PC-9 (cell line): Measurements from ENCODE around the gene BORCS8. TPM values are rescaled to one million over a fixed set of nuclear protein-coding genes. Genes with fewer than 3 reads are reported as not detected.

Experiments used
- BruUV-seq: library from RNA; stranded (reverse); fragments of 400-500 nt; replicated peaks from 2 replicates; lab custom pipeline; 2021; lab: Mats Ljungman, UMichigan
- CTCF ChIA-PET: fragments of 300-600 bp; sonication (Branson Sonifier 250); formaldehyde crosslinking; loops from one replicate; lab custom pipeline; 2022; ENCODE audit warnings: antibody characterized with exemption; lab: Charles Lee
- POLR2A ChIA-PET: fragments of 300-600 bp; sonication (Branson Sonifier 250); formaldehyde crosslinking; loops from one replicate; lab custom pipeline; 2022; ENCODE audit warnings: antibody characterized with exemption; ENCODE audit not compliant: unreplicated experiment; lab: Charles Lee
- DNase-seq, 2 experiments: peaks; one replicate each; pipeline versions ENCODE4 v3.0.0 to v3.0.0-alpha.2; 2015 to 2022; ENCODE audit warnings: mixed read lengths in 1 of 2
- H2AFZ ChIP-seq: fragments of 200-600 bp; sonication (generic); 2 replicates; pipeline ENCODE4 v1.8.1; 2017; ENCODE audit warnings: antibody characterized with exemption
- H3F3A ChIP-seq: fragments of 200-600 bp; sonication (generic); 2 replicates; pipeline ENCODE4 v1.8.1; 2017; ENCODE audit warnings: antibody characterized with exemption, mild to moderate bottlenecking, low read depth; ENCODE audit not compliant: insufficient read depth
- H3K27ac ChIP-seq: fragments of 200-600 bp; sonication (generic); 2 replicates; pipeline ENCODE4 v1.6.1; 2016; ENCODE audit warnings: mixed run types
- H3K27me3 ChIP-seq: fragments of 200-600 bp; sonication (generic); 2 replicates; pipeline ENCODE4 v1.6.1; 2016; ENCODE audit warnings: low read depth, mixed run types; ENCODE audit not compliant: insufficient read depth
- H3K36me3 ChIP-seq: fragments of 200-600 bp; sonication (generic); 2 replicates; pipeline ENCODE4 v1.6.1; 2016; ENCODE audit warnings: low read depth, mixed run types
- H3K4me1 ChIP-seq: fragments of 200-600 bp; sonication (generic); replicated peaks from 2 replicates; pipeline ENCODE4 v1.6.1; 2016; ENCODE audit warnings: mixed run types; ENCODE audit not compliant: insufficient read depth
- H3K4me2 ChIP-seq: fragments of 200-600 bp; sonication (generic); 2 replicates; pipeline ENCODE4 v1.6.1; 2017; ENCODE audit warnings: mixed run types
- H3K4me3 ChIP-seq: fragments of 200-600 bp; sonication (generic); 2 replicates; pipeline ENCODE4 v1.6.1; 2016; ENCODE audit warnings: mixed run types
- H3K79me2 ChIP-seq: fragments of 200-600 bp; sonication (generic); 2 replicates; pipeline ENCODE4 v1.6.1; 2017; ENCODE audit warnings: low read depth, mixed run types
- H3K9me2 ChIP-seq: fragments of 200-600 bp; sonication (generic); 2 replicates; pipeline ENCODE4 v1.8.1; 2017; ENCODE audit warnings: mild to moderate bottlenecking; ENCODE audit not compliant: insufficient read depth
- H3K9me3 ChIP-seq: fragments of 200-600 bp; sonication (generic); 2 replicates; pipeline ENCODE4 v1.8.1; 2016; ENCODE audit warnings: low read depth; ENCODE audit not compliant: insufficient read depth
- H4K20me1 ChIP-seq: fragments of 200-600 bp; sonication (generic); 2 replicates; pipeline ENCODE4 v1.8.1; 2017; ENCODE audit not compliant: insufficient read depth
- CTCF ChIP-seq: fragments of 200-600 bp; sonication (generic); conservative IDR thresholded peaks from 2 replicates; pipeline ENCODE4 v1.6.1; 2017; ENCODE audit warnings: mixed run types, antibody characterized with exemption, mild to moderate bottlenecking, moderate library complexity
- EZH2 ChIP-seq: fragments of 200-600 bp; sonication (generic); IDR thresholded peaks from 2 replicates; pipeline ENCODE4 v1.8.0; 2017; ENCODE audit warnings: antibody characterized with exemption, low read depth
- intact Hi-C: fragments of 100-400 bp; cut with micrococcal nuclease; formaldehyde crosslinking; loops from one replicate; pipeline ENCODE4 v1.10.0; 2022; ENCODE audit not compliant: unreplicated experiment
- total RNA-seq: library from RNA; stranded (reverse); gene quantifications from 2 replicates; pipeline ENCODE4 v1.2.3, GENCODE V29; 2021

The BORCS8 gene
- total RNA-seq, 1 experiment from 2014 or later = 23.1 TPM

GRCh38 chr19:19147344-19147743 is 44.6 kb downstream of the BORCS8 start:
- no peaks in the 10 kb centered on the region for H3K4me1 ChIP-seq
- H3K36me3 ChIP-seq = no peaks in the 10 kb centered on the region
- no peak overlapping the region for H2AFZ ChIP-seq
- peaks cover 6% of the 10 kb centered on the region; the same call in 1 of the 2 replicates for H3F3A ChIP-seq
- H3K4me2 ChIP-seq = no peak overlapping the region
- TF ChIP-seq CTCF (no peak), EZH2 (no peak)
- H3K27me3 ChIP-seq = no peaks in the 10 kb centered on the region
- H3K79me2 ChIP-seq = no peaks in the 10 kb centered on the region
- no peak overlapping the region for H3K4me3 ChIP-seq
- DNase-seq = no peak
- POLR2A ChIA-PET = no interaction called here
- H3K9me2 ChIP-seq = no peaks in the 10 kb centered on the region
- no TSS peak for BruUV-seq
- intact Hi-C loops = no loop called here
- no peaks in the 10 kb centered on the region for H3K9me3 ChIP-seq
- H3K27ac ChIP-seq = no peak overlapping the region
- CTCF ChIA-PET = interaction anchor here (0.6 kb wide), 2 partner anchors 30 to 252 kb away, joined by 3 to 7 read pairs; partner anchors contain the start of gene CERS1
- H4K20me1 ChIP-seq = no peaks in the 10 kb centered on the region

- ChIA-PET CTCF (interaction anchor here (0.6 to 1.3 kb wide), 2 partner anchors 30 to 344 kb away, joined by 3 to 23 read pairs; no protein-coding TSS in a partner anchor), POLR2A (no interaction called here)
- H3K27ac ChIP-seq = no peak overlapping the region
- no peaks in the 10 kb centered on the region for H3K27me3 ChIP-seq
- no peak overlapping the region for H3K4me2 ChIP-seq
- H3K36me3 ChIP-seq = no peaks in the 10 kb centered on the region
- peaks cover 6% of the 10 kb centered on the region; the same call in 1 of the 2 replicates for H3F3A ChIP-seq
- H3K4me3 ChIP-seq = no peak overlapping the region
- no peaks in the 10 kb centered on the region for H3K4me1 ChIP-seq
- H3K9me3 ChIP-seq = no peaks in the 10 kb centered on the region
- BruUV-seq = no TSS peak
- H3K9me2 ChIP-seq = no peaks in the 10 kb centered on the region
- H3K79me2 ChIP-seq = no peaks in the 10 kb centered on the region
- H4K20me1 ChIP-seq = no peaks in the 10 kb centered on the region
- intact Hi-C loops = loop anchor here (1.0 kb wide), 1 partner anchor 342 kb away; no protein-coding TSS in a partner anchor
- no peak for TF ChIP-seq CTCF
- no peak for TF ChIP-seq EZH2
- no peak for DNase-seq
- H2AFZ ChIP-seq = no peak overlapping the region
These were observed 45.1 kb downstream of the BORCS8 start for GRCh38 chr19:19146865-19147264.

GRCh38 chr19:19145684-19146608 is 46.0 kb downstream of the BORCS8 start:
- no peaks in the 10 kb centered on the region for H4K20me1 ChIP-seq
- peaks cover 6% of the 10 kb centered on the region; the same call in 1 of the 2 replicates for H3F3A ChIP-seq
- no peaks in the 10 kb centered on the region for H3K36me3 ChIP-seq
- intact Hi-C loops = loop anchor here (1.0 kb wide), 1 partner anchor 343 kb away; no protein-coding TSS in a partner anchor
- BruUV-seq = no TSS peak
- no peaks in the 10 kb centered on the region for H3K9me3 ChIP-seq
- no peak overlapping the region for H3K4me2 ChIP-seq
- no peaks in the 10 kb centered on the region for H3K79me2 ChIP-seq
- TF ChIP-seq CTCF (peak; percentile 99), EZH2 (no peak)
- no peak overlapping the region for H2AFZ ChIP-seq
- H3K27me3 ChIP-seq = no peaks in the 10 kb centered on the region
- H3K4me1 ChIP-seq = no peaks in the 10 kb centered on the region
- H3K4me3 ChIP-seq = no peak overlapping the region
- no peak overlapping the region for H3K27ac ChIP-seq
- ChIA-PET CTCF (interaction anchor here (1.3 kb wide), 1 partner anchor 345 kb away, joined by 23 read pairs; no protein-coding TSS in a partner anchor), POLR2A (interaction anchor here (0.5 kb wide), 1 partner anchor 314 kb away, joined by 3 read pairs; the partner anchor contains the start of gene UPF1)
- no peaks in the 10 kb centered on the region for H3K9me2 ChIP-seq
- DNase-seq = peak; percentile 48 to 79
